ENCODE data around the gene ZFP62. TPM values are rescaled to one million over a fixed set of nuclear protein-coding genes. Genes with fewer than 3 reads are reported as not detected.

The ZFP62 gene
- total and polyA plus RNA-seq, 2 of the 4 experiments (the other 2 are of a cell fraction), result 8.2 to 20.3 TPM

- POLR2A ChIA-PET (ENCODE audit: unreplicated experiment), result no interaction called here
- Histone ChIP-seq H4K8ac (ENCODE audit: low read depth in 2 of 2, low read length in 2 of 2) (no peak overlapping the region), H2BK20ac (ENCODE audit: low read depth, low read length) (no peak overlapping the region), H3K4ac (ENCODE audit: low read depth, low read length) (no peak overlapping the region), H4K20me1 (ENCODE audit: insufficient read depth, low read length) (no peaks in the 10 kb centered on the region), H3K4me2 (ENCODE audit: low read depth, low read length) (no peak overlapping the region), H3K36me3 (ENCODE audit: control insufficient read depth, insufficient read depth, low read length) (no peaks in the 10 kb centered on the region), H2AK9ac (replicated peaks; ENCODE audit: low read depth, low read length, poor library complexity) (no peak overlapping the region), H2BK120ac (ENCODE audit: low read depth, low read length) (no peak overlapping the region), H4K91ac (ENCODE audit: insufficient read depth, low read depth, low read length) (no peak overlapping the region), H3K23ac (ENCODE audit: low read depth, low read length) (no peak overlapping the region), H3K56ac (ENCODE audit: extremely low read depth, insufficient read depth, low read length) (no peak overlapping the region), H3K4me3 (ENCODE audit: insufficient read depth, low read depth, low read length) (no peak overlapping the region), H3K27me3 (ENCODE audit: control insufficient read depth, insufficient read depth, low read length) (0 out of 2 replicates have a peak, but pooled peaks cover 1% of the 10 kb centered on the region), H3K9ac (ENCODE audit: low read depth, low read length) (no peak overlapping the region), H4K5ac (ENCODE audit: low read depth, low read length) (no peak overlapping the region), H2BK5ac (ENCODE audit: low read depth, low read length, poor library complexity, severe bottlenecking) (no peak overlapping the region), H3K9me1 (ENCODE audit: insufficient read depth, low read length) (no peaks in the 10 kb centered on the region), H3K79me1 (ENCODE audit: low read depth in 1 of 2, low read length in 2 of 2) (no peaks in the 10 kb centered on the region), H3K27ac (ENCODE audit: insufficient read depth, low read length) (no peak overlapping the region), H3K9me3 (ENCODE audit: control insufficient read depth, insufficient read depth, low read length) (no peaks in the 10 kb centered on the region; the same call in 1 of the 2 replicates), H3K4me1 (ENCODE audit: control insufficient read depth, insufficient read depth, low read length) (no peaks in the 10 kb centered on the region), H3K18ac (ENCODE audit: low read depth, low read length) (no peak overlapping the region), H2AK5ac (ENCODE audit: low read depth, low read length) (no peak overlapping the region), H2AFZ (replicated peaks; ENCODE audit: low read length, poor library complexity) (no peak overlapping the region), H3K14ac (replicated peaks; ENCODE audit: low read depth, low read length) (no peak overlapping the region), H2BK15ac (ENCODE audit: low read depth, low read length) (no peak overlapping the region)
- in situ Hi-C loops (cut with MboI; ENCODE audit: low sequenced_read_pairs) (loop anchor here (10.0 kb wide), 1 partner anchor 279 kb away; no protein-coding TSS in a partner anchor), dilution Hi-C loops (cut with HindIII; ENCODE audit: low sequenced_read_pairs, unreplicated experiment) (no loop called here), intact Hi-C loops (cut with micrococcal nuclease) (no loop called here)
- BruUV-seq (replicated peaks), result no TSS peak
- DNase-seq (no peak), ATAC-seq (ENCODE audit: low read depth) (no peak)
- no peak for TF ChIP-seq CHD1 (IDR thresholded peaks at IDR 0.05; ENCODE audit: low read depth, low read length)
- no peak for TF ChIP-seq MAFK (IDR thresholded peaks at IDR 0.05; ENCODE audit: low read depth, low read length)
- CTCF ChIA-PET, result no interaction called here
- 80% methylated on average over 3 of the region's 10 CpGs; no CpG with 5 or more reads in 1 of the 2 experiments for WGBS, 2 experiments (ENCODE audit: extremely low coverage in 2 of 2, insufficient read length in 1 of 2)
These were observed 14.9 kb upstream of the ZFP62 start for GRCh38 chr5:180875860-180876426.

All from IMR-90 (cell line).